Natural killer cell (primary cell): ENCODE measurements around the gene PLEKHG3. TPM values are rescaled to one million over a fixed set of nuclear protein-coding genes. Genes with fewer than 3 reads are reported as not detected.

Experiments used
- ATAC-seq, 3 donors: fragments of 150-1000 bp in 2 of 3; fragments of 200-7000 bp in 1 of 3; cut with Tn5 transposase; 1 replicate in 1 of 3; 2 replicates in 2 of 3; pipeline ENCODE4 v1.10.0; 2021; ENCODE audit warnings: mild to moderate bottlenecking in 2 of 3, moderate library complexity in 2 of 3
- DNase-seq, 2 donors: peaks; one replicate each; pipeline versions ENCODE4 v3.0.0 to v3.0.0-alpha.2; 2013 to 2021; ENCODE audit warnings: mixed read lengths in 1 of 2
- H3K27ac ChIP-seq: one replicate; pipeline ENCODE4 v1.5.1; 2013; ENCODE audit warnings: mild to moderate bottlenecking, low read length
- H3K27me3 ChIP-seq: one replicate; pipeline ENCODE4 v1.6.1; 2013; ENCODE audit warnings: low read length; ENCODE audit not compliant: control insufficient read depth, insufficient read depth
- H3K36me3 ChIP-seq: one replicate; pipeline ENCODE4 v1.6.1; 2013; ENCODE audit warnings: low read length; ENCODE audit not compliant: control insufficient read depth, insufficient read depth
- H3K4me1 ChIP-seq: one replicate; pipeline ENCODE4 v1.6.1; 2013; ENCODE audit warnings: low read length; ENCODE audit not compliant: control insufficient read depth, insufficient read depth
- H3K4me3 ChIP-seq: one replicate; pipeline ENCODE4 v1.5.1; 2013; ENCODE audit warnings: low read length
- H3K9me3 ChIP-seq: one replicate; pipeline ENCODE4 v1.6.1; 2013; ENCODE audit warnings: low read length; ENCODE audit not compliant: control insufficient read depth, insufficient read depth
- H3K27ac Mint-ChIP-seq, 2 donors: one replicate each; pipeline ENCODE4 v1.8.0; 2022; ENCODE audit warnings: mild to moderate bottlenecking in 2 of 2, mixed read lengths in 2 of 2, moderate library complexity in 1 of 2
- H3K27me3 Mint-ChIP-seq, 2 donors: one replicate each; pipeline ENCODE4 v1.8.0; 2022; ENCODE audit warnings: low read depth in 2 of 2, mixed read lengths in 2 of 2
- H3K36me3 Mint-ChIP-seq: one replicate; pipeline ENCODE4 v1.8.0; 2022; ENCODE audit warnings: mixed read lengths
- H3K4me1 Mint-ChIP-seq, 2 donors: one replicate each; pipeline ENCODE4 v1.8.0; 2022; ENCODE audit warnings: mixed read lengths in 2 of 2
- H3K4me3 Mint-ChIP-seq: one replicate; pipeline ENCODE4 v1.8.0; 2022; ENCODE audit warnings: mild to moderate bottlenecking, moderate library complexity, mixed read lengths
- H3K9me3 Mint-ChIP-seq, 2 donors: one replicate each; pipeline ENCODE4 v1.8.0; 2022; ENCODE audit warnings: mixed read lengths in 2 of 2
- CTCF ChIP-seq: fragments of 200-600 bp; IDR thresholded peaks from one replicate; pipeline ENCODE4 v1.8.0; 2022; ENCODE audit warnings: antibody characterized with exemption
- WGBS: methylation state at CpG from one replicate; pipeline ENCODE4 v1.1.7; 2013; ENCODE audit warnings: missing lambda C conversion rate; ENCODE audit not compliant: insufficient coverage; 5-methylcytosine and 5-hydroxymethylcytosine counted together
- intact Hi-C: fragments of 100-400 bp; cut with micrococcal nuclease; formaldehyde crosslinking; loops from one replicate; pipeline ENCODE4 v1.14.2; 2022
- total RNA-seq, 4 donors: library from RNA; stranded (reverse); fragments of 120-200 nt in 1 of 4; gene quantifications; one replicate each; pipeline versions ENCODE4 v1.2.3 to v1.2.4, GENCODE V29; 2013 to 2022

The PLEKHG3 gene
- total RNA-seq, 3 donors from 2014 or later (not counting 1 experiment from before 2014, with no cell fraction given): 184 to 285 (median 225) TPM

GRCh38 chr14:64681796-64682710 lies 22.2 kb upstream of the PLEKHG3 start:
- no peak overlapping the region for H3K4me3 ChIP-seq
- Mint-ChIP-seq H3K36me3 (no peaks in the 10 kb centered on the region), H3K4me1 (peaks cover 8 to 13% of the 10 kb centered on the region in 2 donors), H3K9me3 (no peaks in the 10 kb centered on the region), H3K27ac (no peak overlapping the region), H3K27me3 (no peaks in the 10 kb centered on the region), H3K4me3 (no peak overlapping the region)
- no peaks in the 10 kb centered on the region for H3K36me3 ChIP-seq
- DNase-seq (no peak), ATAC-seq (no peak)
- H3K9me3 ChIP-seq: no peaks in the 10 kb centered on the region
- H3K27ac ChIP-seq: no peak overlapping the region
- no peaks in the 10 kb centered on the region for H3K4me1 ChIP-seq
- intact Hi-C loops: no loop called here
- no peaks in the 10 kb centered on the region for H3K27me3 ChIP-seq
- WGBS: 92% methylated on average over 15 of the region's 15 CpGs
- no peak for TF ChIP-seq CTCF

GRCh38 chr14:64682843-64683242 lies 21.4 kb upstream of the PLEKHG3 start:
- H3K27ac ChIP-seq: no peak overlapping the region
- Mint-ChIP-seq H3K4me3 (no peak overlapping the region), H3K27me3 (no peaks in the 10 kb centered on the region), H3K4me1 (peaks cover 2 to 13% of the 10 kb centered on the region in 2 donors), H3K9me3 (no peaks in the 10 kb centered on the region), H3K27ac (no peak overlapping the region), H3K36me3 (no peaks in the 10 kb centered on the region)
- no peak overlapping the region for H3K4me3 ChIP-seq
- no peaks in the 10 kb centered on the region for H3K27me3 ChIP-seq
- H3K36me3 ChIP-seq: no peaks in the 10 kb centered on the region
- 96% methylated on average over 5 of the region's 5 CpGs for WGBS
- DNase-seq: no peak
- TF ChIP-seq CTCF: no peak
- intact Hi-C loops: no loop called here
- peaks cover 6% of the 10 kb centered on the region for H3K4me1 ChIP-seq
- H3K9me3 ChIP-seq: no peaks in the 10 kb centered on the region
- no peak for ATAC-seq

DNA sequence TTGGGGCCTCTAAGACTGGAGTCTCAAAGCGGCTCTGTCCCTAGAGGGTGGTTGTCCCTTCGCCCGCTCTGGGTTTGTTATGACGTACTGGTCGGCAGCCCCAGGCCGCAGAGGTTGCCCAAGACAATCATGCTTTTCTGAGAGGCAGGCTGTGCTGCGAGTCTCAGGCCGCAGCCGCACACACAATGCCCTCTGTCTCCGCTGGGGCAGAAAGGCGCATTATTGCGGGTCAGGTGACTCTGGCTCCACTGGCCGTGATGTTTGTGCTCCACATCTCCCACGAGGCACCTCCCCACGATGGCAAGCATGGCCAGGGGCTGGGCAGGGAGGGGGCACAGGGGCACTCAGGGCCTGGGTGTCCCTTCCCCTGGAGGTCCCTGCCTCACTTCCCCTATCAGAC lies 21.0 kb upstream of the PLEKHG3 start:
- Mint-ChIP-seq H3K4me1 (peaks cover 6 to 17% of the 10 kb centered on the region in 2 donors), H3K9me3 (no peaks in the 10 kb centered on the region), H3K4me3 (no peak overlapping the region), H3K36me3 (no peaks in the 10 kb centered on the region), H3K27ac (no peak overlapping the region), H3K27me3 (no peaks in the 10 kb centered on the region)
- no peak overlapping the region for H3K4me3 ChIP-seq
- H3K4me1 ChIP-seq: peaks cover 10% of the 10 kb centered on the region
- no peak for TF ChIP-seq CTCF
- H3K36me3 ChIP-seq: no peaks in the 10 kb centered on the region
- H3K27me3 ChIP-seq: no peaks in the 10 kb centered on the region
- intact Hi-C loops: no loop called here
- no peaks in the 10 kb centered on the region for H3K9me3 ChIP-seq
- DNase-seq (no peak), ATAC-seq (no peak)
- no peak overlapping the region for H3K27ac ChIP-seq
- WGBS: 90% methylated on average over 15 of the region's 15 CpGs
